Measurements from ENCODE around the gene P4HA2.
"Not testable (repeated sequence)": the region's sequence is repeated elsewhere in the genome, so short reads cannot be mapped to it uniquely, and the experiment has no call there.

Gene P4HA2

GRCh38 chr5:132198571-132198970, 29.1 kb downstream of the P4HA2 start:
- DNase-seq, result no peak

GRCh38 chr5:132195727-132196126, 31.9 kb downstream of the P4HA2 start:
- no peak for DNase-seq

- no peak for DNase-seq
These were observed 34.4 kb downstream of the P4HA2 start for GRCh38 chr5:132193165-132193694.

GRCh38 chr5:132190161-132190817, 37.4 kb downstream of the P4HA2 start:
- DNase-seq, result no peak

GRCh38 chr5:132184588-132184987, 43.1 kb downstream of the P4HA2 start:
- no peak for DNase-seq

GRCh38 chr5:132183723-132184122, 43.9 kb downstream of the P4HA2 start:
- no peak for DNase-seq

GRCh38 chr5:132182359-132183040, 45.2 kb downstream of the P4HA2 start:
- no peak for DNase-seq

- DNase-seq, result no peak
These were observed 46.5 kb downstream of the P4HA2 start for GRCh38 chr5:132181011-132181629.

GRCh38 chr5:132180134-132180745, 47.4 kb downstream of the P4HA2 start:
- DNase-seq, result no peak

- DNase-seq, result no peak
These were observed 48.2 kb downstream of the P4HA2 start for GRCh38 chr5:132179405-132179804.

- DNase-seq, result no peak
These were observed 49.9 kb downstream of the P4HA2 start for GRCh38 chr5:132177691-132178149.

GRCh38 chr5:132176987-132177386, 50.7 kb downstream of the P4HA2 start:
- DNase-seq, result no peak

- DNase-seq, result no peak
These were observed 51.1 kb downstream of the P4HA2 start for GRCh38 chr5:132176521-132176945.

- DNase-seq, result no peak
These were observed 64.7 kb downstream of the P4HA2 start for GRCh38 chr5:132162945-132163344.

- DNase-seq, result not testable (repeated sequence)
These were observed 65.9 kb downstream of the P4HA2 start for GRCh38 chr5:132161574-132162326.

GRCh38 chr5:132156413-132156812, 71.2 kb downstream of the P4HA2 start:
- DNase-seq, result no peak

- DNase-seq, result no peak
These were observed 77.1 kb downstream of the P4HA2 start for GRCh38 chr5:132150565-132150964.

GRCh38 chr5:132147663-132148062, 80.0 kb downstream of the P4HA2 start:
- no peak for DNase-seq

- not testable (repeated sequence) for DNase-seq
These were observed 82.3 kb downstream of the P4HA2 start for GRCh38 chr5:132145326-132145725.

- no peak for DNase-seq
These were observed 84.5 kb downstream of the P4HA2 start for GRCh38 chr5:132143148-132143547.

- no peak for DNase-seq
These were observed 85.2 kb downstream of the P4HA2 start for GRCh38 chr5:132142459-132142858.

All from GOT3 (cell line).